ENCODE results near the gene SNRPB2.

Gene SNRPB2

GRCh38 chr20:16729565-16730460 is at the start of gene SNRPB2:
SNRPB2 (plus strand) TSS chr20:16730026; CDS start chr20:16731703, 1,677 bp downstream.
- peak; percentile 91 for DNase-seq

DNA sequence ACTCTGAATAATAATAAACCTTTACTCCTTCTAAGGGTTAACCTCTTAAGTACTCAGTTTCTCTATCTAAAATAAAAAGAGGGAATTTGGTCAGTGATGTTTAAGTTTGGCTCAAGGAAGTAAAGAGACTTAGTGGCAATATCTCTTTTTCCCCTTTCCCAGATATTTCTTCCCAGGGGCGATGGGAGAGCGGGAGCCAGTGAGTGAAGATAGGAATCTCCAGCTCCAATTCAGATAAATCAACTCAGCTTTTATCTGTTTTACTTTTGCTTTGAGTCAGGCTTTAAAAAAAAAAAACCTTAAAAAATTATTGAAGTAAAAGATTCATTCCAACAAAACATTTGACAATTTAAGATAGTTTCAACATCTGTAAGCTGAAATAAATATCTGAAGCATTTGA is 45.4 kb upstream of the SNRPB2 start:
- DNase-seq: no peak

GRCh38 chr20:16689906-16690305 is 39.9 kb upstream of the SNRPB2 start:
- DNase-seq: no peak

DNA sequence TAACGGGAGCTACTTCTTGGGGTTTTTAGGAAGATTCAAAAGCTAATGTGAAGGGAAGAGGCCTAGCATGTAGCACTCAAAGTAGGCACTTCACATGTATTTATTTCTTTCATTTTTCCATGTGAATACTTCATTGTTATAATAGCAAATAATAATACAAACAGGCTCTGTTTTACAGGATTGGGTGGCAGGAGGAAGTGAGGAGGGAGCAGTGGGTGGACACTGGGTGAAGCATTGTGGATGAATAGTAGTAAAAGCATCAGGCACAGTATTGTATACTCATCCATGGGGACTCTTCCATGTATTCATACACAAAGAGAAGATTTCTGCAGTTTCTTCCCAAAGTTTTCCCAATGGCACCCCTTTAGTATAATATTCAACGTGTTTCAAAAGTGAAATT is 38.4 kb upstream of the SNRPB2 start:
- no peak for DNase-seq

DNA sequence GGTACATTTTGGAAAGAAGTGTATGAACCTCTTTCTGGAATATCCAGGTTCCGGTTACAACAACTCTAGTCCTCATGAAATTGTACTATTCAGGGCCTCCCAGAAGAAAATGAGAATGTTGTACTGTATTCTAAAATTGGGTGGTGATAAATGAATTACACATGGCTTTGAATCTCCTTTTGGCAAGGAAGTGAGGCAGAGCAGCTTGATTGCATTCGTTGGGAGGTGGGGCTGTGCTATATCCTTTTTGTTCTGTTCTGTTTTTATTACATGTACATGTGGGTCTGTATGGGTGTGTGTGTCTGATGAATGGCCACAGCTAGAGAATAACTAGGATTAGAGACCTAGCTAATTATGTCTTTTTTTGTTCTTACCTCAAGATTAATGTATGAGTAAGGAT is 37.8 kb upstream of the SNRPB2 start:
- no peak for DNase-seq

DNA sequence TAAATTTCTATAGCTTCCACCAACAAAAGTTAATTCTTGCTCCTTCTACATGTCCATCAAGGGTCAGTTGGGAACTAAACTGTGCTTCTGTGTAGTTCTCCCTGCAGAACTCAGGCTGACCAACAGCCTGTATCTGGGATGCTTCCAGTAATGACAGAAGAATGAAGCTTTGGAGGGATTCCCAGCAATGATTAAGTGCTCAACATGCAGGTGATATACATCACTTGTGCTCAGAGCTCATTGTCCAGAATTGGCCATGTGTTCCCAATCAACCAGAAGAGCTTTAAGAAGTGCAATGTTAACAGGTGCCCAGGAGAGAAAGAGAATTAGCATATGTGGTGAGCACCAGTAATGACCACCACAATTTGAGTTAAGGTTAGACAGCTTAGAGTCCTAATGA is 37.4 kb upstream of the SNRPB2 start:
- DNase-seq: no peak

GRCh38 chr20:16693278-16693677 is 36.5 kb upstream of the SNRPB2 start:
- DNase-seq: no peak

DNA sequence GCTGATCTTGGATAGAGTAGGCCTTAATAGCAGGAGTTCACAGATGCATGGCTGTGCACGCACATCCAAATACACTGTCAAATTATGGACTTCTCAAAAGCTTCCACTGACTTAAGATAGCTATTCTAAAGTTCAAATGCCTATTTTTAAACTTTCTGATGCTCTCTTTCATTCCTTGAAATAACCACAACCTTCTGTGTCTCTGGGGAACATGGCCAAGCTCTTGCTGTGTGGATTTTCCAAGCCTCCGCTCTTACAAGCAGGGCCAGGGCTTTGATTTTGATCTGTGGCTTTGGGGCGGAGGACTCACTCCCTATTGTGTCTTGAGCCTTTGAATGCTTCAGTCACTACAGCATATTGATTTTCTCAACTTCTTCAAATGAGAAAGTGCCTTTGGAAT is 35.7 kb upstream of the SNRPB2 start:
- no peak for DNase-seq

DNA sequence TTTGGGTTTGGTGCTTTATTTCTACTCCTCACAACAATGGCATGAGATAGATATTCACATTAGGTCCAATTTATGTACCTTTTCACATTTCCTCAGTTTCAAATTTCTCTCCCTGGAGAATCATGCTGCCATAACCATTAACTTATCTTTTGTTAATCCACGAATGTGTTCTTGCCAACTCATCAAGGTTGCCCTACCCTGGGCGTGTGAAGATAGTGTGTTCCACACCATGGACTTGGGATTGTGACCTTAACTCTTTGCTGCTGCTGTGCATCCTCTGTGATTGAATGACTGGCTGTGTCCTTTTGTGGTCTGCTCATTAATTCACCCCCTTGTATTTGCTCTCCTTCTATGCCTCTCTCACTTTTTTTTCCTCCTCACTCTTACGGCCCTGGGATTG is 34.2 kb upstream of the SNRPB2 start:
- no peak for DNase-seq

DNA sequence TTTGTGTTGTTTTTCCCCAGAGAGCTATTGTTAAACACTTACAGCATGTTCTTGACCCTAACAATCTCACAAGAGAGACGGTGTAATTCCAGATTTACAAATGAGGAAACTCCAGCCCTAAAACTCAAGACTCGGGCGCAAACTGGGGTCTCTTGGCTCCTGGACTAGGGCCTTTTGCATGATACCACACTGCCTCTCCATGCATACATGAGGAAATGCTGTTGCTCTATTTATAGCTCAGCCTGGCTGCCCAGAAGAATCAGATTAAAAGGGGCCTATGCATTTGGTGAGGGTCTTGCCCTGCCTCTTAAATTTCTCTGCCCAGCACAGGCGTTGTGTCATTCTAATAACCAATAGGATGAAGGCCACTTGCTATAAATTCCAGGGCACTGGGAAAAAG is 30.5 kb upstream of the SNRPB2 start:
- no peak for DNase-seq

GRCh38 chr20:16701296-16701695 is 28.5 kb upstream of the SNRPB2 start:
- DNase-seq: no peak

DNA sequence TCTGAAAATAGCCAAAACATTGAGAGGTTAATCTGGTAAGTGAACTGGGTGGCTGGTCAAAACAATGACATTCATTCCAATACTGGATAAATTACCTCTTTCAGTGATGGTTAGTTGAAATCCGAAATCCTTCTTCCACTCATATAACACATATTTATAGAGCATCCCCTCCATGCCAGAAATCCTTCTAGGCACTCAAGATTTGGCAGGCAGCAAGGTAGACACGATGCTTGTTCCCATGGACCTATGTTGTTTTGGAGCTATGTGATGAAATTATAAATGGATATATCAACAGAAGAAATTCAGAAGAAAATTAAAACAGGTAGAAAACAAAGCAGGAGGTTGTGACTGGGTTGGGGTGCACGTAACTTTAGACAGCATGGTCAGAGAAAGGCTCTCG is 26.3 kb upstream of the SNRPB2 start:
- DNase-seq: no peak

GRCh38 chr20:16707674-16708073 is 22.2 kb upstream of the SNRPB2 start:
- no peak for DNase-seq

DNA sequence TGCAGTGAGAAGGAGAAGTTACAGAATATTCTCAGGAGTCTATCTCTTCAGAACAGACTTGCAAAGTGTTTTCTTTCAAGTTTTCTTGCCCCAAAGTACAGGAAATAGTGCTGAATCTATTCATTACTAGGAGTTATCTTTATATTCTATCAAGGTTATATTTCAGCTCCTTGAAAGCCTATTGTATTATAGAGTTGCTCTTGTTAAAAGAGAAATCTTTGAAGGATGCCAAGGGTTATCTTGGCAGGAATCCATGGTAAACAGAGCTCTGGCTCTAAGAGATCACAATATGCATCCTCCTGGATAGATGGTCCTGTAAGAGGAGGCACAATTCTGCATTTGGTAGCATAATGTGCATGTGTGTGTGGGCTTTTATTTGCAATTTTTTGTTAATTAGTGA is 21.2 kb upstream of the SNRPB2 start:
- DNase-seq: no peak

DNA sequence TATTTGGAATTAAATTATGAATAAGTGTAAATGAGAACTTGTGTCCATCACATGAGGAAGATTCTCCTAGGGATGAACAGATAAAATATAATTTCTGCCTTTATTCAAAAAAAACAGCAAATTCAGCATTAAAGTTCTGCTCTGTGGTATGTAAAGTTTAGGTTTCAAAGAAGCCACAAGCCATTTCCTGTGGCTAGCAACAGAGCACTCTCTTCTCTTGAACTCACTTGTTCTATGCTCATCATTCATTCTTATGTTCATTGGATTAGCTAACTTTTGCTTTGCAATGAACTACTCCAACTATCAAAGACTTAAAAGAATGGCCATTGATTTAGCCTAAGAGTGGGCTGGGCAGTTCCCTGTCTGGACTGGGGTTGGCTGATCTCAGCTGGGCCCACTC is 20.8 kb upstream of the SNRPB2 start:
- DNase-seq: no peak

DNA sequence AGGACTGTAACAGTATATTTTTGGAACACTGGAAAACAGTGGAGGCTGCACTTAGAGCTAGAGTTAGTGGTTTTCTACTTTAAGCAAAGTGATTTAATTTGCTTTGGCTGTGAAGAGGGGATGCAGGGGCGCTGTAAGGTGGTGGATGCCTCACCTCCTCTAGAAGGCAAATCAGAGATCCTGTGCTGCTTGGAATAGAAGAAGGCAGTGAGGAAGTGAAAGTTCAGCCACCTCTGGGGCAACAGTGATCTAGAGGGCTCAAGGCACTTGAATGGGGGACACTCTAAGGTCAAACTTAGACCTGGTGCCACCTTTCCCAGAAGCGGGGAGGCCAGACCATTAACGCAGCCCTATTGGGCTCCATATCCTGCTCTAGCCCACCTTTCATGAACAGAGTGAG is 19.0 kb upstream of the SNRPB2 start:
- no peak for DNase-seq

GRCh38 chr20:16711661-16712258 is 18.1 kb upstream of the SNRPB2 start:
- DNase-seq: no peak

- no peak for DNase-seq
These were observed 17.3 kb upstream of the SNRPB2 start for GRCh38 chr20:16712511-16712947.

DNA sequence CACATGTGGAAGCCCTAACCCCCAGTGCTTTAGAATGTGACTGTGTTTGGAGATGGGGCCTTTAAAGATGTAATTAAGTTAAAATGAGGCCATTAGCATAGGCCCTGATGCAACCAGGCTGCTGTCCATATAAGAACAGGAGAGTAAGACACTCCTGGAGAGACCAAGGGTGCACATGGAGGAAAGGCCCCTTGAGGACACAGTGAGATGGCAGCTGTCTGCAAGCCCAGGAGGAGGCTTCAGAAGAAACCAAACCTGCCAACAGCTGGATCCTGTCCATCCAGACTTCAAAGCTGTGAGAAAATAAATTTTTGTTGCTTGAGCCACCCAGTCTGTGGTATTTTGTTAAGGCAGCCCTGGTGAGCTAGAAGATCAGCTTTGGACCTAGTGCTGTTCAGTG is 16.8 kb upstream of the SNRPB2 start:
- DNase-seq: no peak

- DNase-seq: no peak
These were observed 15.6 kb upstream of the SNRPB2 start for GRCh38 chr20:16714242-16714641.

GRCh38 chr20:16714751-16715150 is 15.1 kb upstream of the SNRPB2 start:
- no peak for DNase-seq

GRCh38 chr20:16719421-16719820 is 10.4 kb upstream of the SNRPB2 start:
- DNase-seq: no peak

GRCh38 chr20:16729080-16729479 is 746 bp upstream of the SNRPB2 start:
- no peak for DNase-seq

GRCh38 chr20:16732506-16733152 is 2.8 kb downstream of the SNRPB2 start:
- no peak for DNase-seq

All from CD4-positive, alpha-beta T cell treated with Interferon gamma for 1 hour (primary cell).